GM18519 (cell line): ENCODE data around the gene ZIC5.
"Not testable (repeated sequence)": the region's sequence is repeated elsewhere in the genome, so short reads cannot be mapped to it uniquely, and the experiment has no call there.

Source experiments
- ATAC-seq: cut with Tn5 transposase; IDR thresholded peaks from one replicate; pipeline ENCODE4 v1.9.1; 2021; ENCODE audit warnings: mild to moderate bottlenecking, moderate library complexity; ENCODE audit not compliant: unreplicated experiment, low FRiP score

Gene ZIC5

GRCh38 chr13:99965329-99966000 lies 6.1 kb downstream of the ZIC5 start:
- ATAC-seq, result no peak

GRCh38 chr13:99963816-99964339 lies 7.7 kb downstream of the ZIC5 start:
- no peak for ATAC-seq

GRCh38 chr13:99962242-99962641 lies 9.3 kb downstream of the ZIC5 start:
- ATAC-seq, result no peak

- ATAC-seq, result no peak
Observed at GRCh38 chr13:99961636-99962035, 9.9 kb downstream of the ZIC5 start.

- no peak for ATAC-seq
Observed at GRCh38 chr13:99960663-99961311, 10.8 kb downstream of the ZIC5 start.

- no peak for ATAC-seq
Observed at GRCh38 chr13:99959540-99960230, 11.9 kb downstream of the ZIC5 start.

GRCh38 chr13:99959127-99959539 lies 12.4 kb downstream of the ZIC5 start:
- ATAC-seq, result no peak

- ATAC-seq, result no peak
Observed at GRCh38 chr13:99958406-99959126, 13.0 kb downstream of the ZIC5 start.

- no peak for ATAC-seq
Observed at GRCh38 chr13:99956473-99957349, 14.9 kb downstream of the ZIC5 start.

GRCh38 chr13:99955747-99956472 lies 15.7 kb downstream of the ZIC5 start:
- ATAC-seq, result no peak

GRCh38 chr13:99955107-99955746 lies 16.3 kb downstream of the ZIC5 start:
- no peak for ATAC-seq

- ATAC-seq, result no peak
Observed at GRCh38 chr13:99953138-99953755, 18.3 kb downstream of the ZIC5 start.

- not testable (repeated sequence) for ATAC-seq
Observed at GRCh38 chr13:99951666-99952065, 19.9 kb downstream of the ZIC5 start.

- no peak for ATAC-seq
Observed at GRCh38 chr13:99949679-99950413, 21.7 kb downstream of the ZIC5 start.

- no peak for ATAC-seq
Observed at GRCh38 chr13:99948907-99949678, 22.5 kb downstream of the ZIC5 start.

- ATAC-seq, result no peak
Observed at GRCh38 chr13:99948411-99948810, 23.2 kb downstream of the ZIC5 start.

GRCh38 chr13:99947666-99948065 lies 23.9 kb downstream of the ZIC5 start:
- no peak for ATAC-seq
